Measurements from ENCODE around the gene ENAM.

Gene ENAM, protein sequence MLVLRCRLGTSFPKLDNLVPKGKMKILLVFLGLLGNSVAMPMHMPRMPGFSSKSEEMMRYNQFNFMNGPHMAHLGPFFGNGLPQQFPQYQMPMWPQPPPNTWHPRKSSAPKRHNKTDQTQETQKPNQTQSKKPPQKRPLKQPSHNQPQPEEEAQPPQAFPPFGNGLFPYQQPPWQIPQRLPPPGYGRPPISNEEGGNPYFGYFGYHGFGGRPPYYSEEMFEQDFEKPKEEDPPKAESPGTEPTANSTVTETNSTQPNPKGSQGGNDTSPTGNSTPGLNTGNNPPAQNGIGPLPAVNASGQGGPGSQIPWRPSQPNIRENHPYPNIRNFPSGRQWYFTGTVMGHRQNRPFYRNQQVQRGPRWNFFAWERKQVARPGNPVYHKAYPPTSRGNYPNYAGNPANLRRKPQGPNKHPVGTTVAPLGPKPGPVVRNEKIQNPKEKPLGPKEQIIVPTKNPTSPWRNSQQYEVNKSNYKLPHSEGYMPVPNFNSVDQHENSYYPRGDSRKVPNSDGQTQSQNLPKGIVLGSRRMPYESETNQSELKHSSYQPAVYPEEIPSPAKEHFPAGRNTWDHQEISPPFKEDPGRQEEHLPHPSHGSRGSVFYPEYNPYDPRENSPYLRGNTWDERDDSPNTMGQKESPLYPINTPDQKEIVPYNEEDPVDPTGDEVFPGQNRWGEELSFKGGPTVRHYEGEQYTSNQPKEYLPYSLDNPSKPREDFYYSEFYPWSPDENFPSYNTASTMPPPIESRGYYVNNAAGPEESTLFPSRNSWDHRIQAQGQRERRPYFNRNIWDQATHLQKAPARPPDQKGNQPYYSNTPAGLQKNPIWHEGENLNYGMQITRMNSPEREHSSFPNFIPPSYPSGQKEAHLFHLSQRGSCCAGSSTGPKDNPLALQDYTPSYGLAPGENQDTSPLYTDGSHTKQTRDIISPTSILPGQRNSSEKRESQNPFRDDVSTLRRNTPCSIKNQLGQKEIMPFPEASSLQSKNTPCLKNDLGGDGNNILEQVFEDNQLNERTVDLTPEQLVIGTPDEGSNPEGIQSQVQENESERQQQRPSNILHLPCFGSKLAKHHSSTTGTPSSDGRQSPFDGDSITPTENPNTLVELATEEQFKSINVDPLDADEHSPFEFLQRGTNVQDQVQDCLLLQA

GRCh38 chr4:70628444-70628843 is at the start of gene ENAM:
Gene ENAM, plus strand, starts transcription at chr4:70628744. Its CDS starts 757 bp downstream, at chr4:70629501.
- in situ Hi-C loops (cut with HindIII; ENCODE audit: low pct_ligation_motif_present, low pct_unique_long_range_greater_than_20kb, low sequenced_read_pairs), result no loop called here
- no peak for DNase-seq

- no peak for DNase-seq
- in situ Hi-C loops (cut with HindIII; ENCODE audit: low pct_ligation_motif_present, low pct_unique_long_range_greater_than_20kb, low sequenced_read_pairs), result no loop called here
Measured at GRCh38 chr4:70581980-70582379, 46.6 kb upstream of the ENAM start.

DNA sequence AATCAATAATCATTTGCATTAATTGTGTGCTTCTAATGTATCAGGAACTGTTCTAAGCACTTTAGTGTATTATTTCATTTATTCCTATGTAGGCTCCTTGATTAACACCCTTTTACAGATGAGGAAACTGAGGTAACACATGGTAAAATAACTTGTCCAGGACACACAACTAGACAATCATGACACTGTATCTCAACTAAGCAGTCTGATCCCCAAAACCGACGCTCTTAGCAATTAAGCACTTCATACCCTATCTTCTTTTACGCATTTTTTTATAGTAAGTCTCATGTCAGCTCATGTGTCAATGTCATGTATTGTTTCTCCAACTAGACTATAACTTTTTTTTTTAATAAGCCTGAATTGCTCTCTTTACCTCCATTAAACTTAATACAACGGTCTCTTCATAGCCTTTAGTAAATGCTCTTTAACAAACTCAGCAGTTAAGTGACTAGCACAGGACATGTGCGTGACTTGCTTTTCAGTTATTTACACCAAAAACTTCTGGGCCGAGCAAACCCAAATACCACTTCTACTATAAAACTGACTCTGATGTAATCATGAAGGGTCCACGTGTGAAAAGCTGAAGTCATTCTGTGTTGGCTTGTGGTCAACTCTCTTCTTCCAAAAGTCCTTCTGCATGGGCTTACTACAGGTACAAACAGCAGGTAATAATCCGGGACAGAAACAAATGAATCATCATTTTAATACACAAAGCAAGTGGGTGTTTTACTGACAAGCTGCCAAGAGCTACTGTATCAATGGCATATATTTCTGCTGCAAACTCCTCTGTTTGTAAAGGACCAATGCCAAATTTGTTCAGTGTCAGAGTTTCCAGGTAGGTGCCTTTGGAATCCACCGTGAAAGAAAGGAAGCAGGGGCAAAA is 44.4 kb upstream of the ENAM start:
- in situ Hi-C loops (cut with HindIII; ENCODE audit: low pct_ligation_motif_present, low pct_unique_long_range_greater_than_20kb, low sequenced_read_pairs), result no loop called here
- DNase-seq, result no peak

- in situ Hi-C loops (cut with HindIII; ENCODE audit: low pct_ligation_motif_present, low pct_unique_long_range_greater_than_20kb, low sequenced_read_pairs), result no loop called here
- DNase-seq, result no peak
Measured at GRCh38 chr4:70586841-70587240, 41.7 kb upstream of the ENAM start.

- in situ Hi-C loops (cut with HindIII; ENCODE audit: low pct_ligation_motif_present, low pct_unique_long_range_greater_than_20kb, low sequenced_read_pairs), result no loop called here
- no peak for DNase-seq
Measured at GRCh38 chr4:70589785-70590184, 38.8 kb upstream of the ENAM start.

DNA sequence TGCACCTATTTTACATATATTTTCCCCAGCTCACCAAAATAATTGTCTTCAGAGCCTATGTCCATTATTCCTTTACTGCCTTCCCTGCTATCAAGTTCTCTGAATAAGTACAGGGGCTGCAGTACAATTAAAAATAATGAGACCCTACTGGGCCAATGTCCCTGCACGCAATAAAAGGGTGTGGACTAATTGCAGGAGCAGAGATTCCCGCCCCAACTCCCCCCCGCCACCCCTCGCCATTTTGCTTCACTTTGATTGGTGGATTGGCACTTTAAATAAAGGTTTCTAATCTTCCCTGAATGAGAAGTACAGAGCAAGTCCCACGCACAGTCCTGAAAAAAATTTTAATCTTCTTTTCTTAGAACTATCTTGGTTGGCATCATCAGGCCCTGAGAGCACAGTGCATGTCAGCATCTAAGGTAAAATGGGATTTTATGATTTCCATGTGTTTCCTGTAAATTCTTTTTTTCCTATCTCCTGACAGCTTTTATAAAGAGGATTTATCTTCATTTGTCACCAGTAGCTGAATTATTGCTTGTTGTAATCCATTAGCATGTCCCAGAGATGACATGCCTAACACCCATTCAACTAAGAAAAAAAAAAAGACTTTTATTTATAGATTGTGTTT is 36.5 kb upstream of the ENAM start, which contains the start of gene AMBN:
TSS of gene AMBN (plus strand) at position 302 of the 628 bp plus-strand sequence. CDS start at position 405, 103 bp downstream.
- DNase-seq, result no peak
- in situ Hi-C loops (cut with HindIII; ENCODE audit: low pct_ligation_motif_present, low pct_unique_long_range_greater_than_20kb, low sequenced_read_pairs), result no loop called here

- no peak for DNase-seq
- in situ Hi-C loops (cut with HindIII; ENCODE audit: low pct_ligation_motif_present, low pct_unique_long_range_greater_than_20kb, low sequenced_read_pairs), result no loop called here
Measured at GRCh38 chr4:70594196-70594595, 34.3 kb upstream of the ENAM start.

- in situ Hi-C loops (cut with HindIII; ENCODE audit: low pct_ligation_motif_present, low pct_unique_long_range_greater_than_20kb, low sequenced_read_pairs), result no loop called here
- DNase-seq, result no peak
Measured at GRCh38 chr4:70600305-70600704, 28.2 kb upstream of the ENAM start.

DNA sequence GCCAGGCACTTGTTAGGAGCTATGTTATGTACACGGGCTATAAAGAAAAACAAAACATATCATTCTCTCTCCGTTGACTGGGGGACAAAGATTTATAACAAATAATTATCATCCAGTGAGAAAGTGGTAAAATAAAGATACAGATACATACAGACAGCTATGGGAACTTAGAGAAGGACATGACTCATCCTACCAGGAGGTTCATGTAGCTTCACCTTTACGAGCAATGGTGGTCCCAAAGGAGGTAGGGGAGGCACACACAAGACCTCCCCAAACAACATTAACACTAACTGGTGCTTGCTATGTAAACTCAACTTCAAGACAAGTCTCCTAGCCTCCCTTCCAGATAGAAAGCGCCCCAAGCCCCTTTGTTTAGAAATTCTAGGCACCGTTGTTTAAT is 27.6 kb upstream of the ENAM start:
- in situ Hi-C loops (cut with HindIII; ENCODE audit: low pct_ligation_motif_present, low pct_unique_long_range_greater_than_20kb, low sequenced_read_pairs), result no loop called here
- no peak for DNase-seq

DNA sequence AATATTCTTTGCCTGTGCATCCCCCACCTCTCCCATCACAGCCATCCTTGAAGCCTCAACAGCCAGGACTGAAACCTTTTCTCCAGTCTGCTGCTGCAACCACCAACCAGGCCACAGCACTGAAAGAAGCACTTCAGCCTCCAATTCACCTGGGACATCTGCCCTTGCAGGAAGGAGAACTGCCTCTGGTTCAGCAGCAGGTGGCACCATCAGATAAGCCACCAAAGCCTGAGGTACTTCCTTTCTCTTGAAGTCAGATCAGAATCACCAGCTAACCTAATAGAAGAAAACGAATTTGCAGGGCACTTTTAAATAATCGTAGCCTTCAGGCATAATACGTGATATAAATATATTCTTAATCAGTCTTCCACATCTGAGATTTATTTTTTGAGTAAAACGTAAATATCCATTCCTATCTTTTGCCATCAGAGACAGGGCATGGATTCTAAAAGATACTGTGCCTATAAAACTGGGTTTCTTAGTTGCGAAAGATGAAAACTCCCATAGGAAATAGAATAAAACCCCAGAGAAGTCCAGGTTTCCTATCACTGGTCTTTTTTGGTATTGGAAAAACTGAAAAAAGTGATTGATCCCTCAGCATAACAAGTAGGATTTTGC is 27.0 kb upstream of the ENAM start:
- in situ Hi-C loops (cut with HindIII; ENCODE audit: low pct_ligation_motif_present, low pct_unique_long_range_greater_than_20kb, low sequenced_read_pairs), result no loop called here
- DNase-seq, result peak; percentile 79

DNA sequence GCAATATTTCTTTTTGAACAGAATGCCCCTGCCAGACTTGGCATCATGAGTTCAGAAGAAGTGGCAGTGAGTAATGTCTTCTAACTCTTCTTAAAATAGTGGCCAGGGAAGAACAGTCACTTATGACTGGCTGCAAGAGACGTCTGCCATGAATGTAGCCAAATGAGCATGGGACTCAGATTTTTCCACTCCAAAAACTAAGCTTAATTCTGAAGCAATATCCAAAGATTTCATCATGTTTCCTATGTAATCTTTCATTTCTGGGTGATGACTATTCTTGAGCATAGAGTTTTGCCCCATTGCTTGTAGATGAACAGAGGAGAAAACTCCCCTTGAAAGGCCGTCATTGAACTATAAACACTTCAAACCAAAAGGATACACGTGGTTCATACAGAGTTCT is 24.7 kb upstream of the ENAM start:
- DNase-seq, result no peak
- in situ Hi-C loops (cut with HindIII; ENCODE audit: low pct_ligation_motif_present, low pct_unique_long_range_greater_than_20kb, low sequenced_read_pairs), result no loop called here

- in situ Hi-C loops (cut with HindIII; ENCODE audit: low pct_ligation_motif_present, low pct_unique_long_range_greater_than_20kb, low sequenced_read_pairs), result no loop called here
- no peak for DNase-seq
Measured at GRCh38 chr4:70606459-70606858, 22.1 kb upstream of the ENAM start.

DNA sequence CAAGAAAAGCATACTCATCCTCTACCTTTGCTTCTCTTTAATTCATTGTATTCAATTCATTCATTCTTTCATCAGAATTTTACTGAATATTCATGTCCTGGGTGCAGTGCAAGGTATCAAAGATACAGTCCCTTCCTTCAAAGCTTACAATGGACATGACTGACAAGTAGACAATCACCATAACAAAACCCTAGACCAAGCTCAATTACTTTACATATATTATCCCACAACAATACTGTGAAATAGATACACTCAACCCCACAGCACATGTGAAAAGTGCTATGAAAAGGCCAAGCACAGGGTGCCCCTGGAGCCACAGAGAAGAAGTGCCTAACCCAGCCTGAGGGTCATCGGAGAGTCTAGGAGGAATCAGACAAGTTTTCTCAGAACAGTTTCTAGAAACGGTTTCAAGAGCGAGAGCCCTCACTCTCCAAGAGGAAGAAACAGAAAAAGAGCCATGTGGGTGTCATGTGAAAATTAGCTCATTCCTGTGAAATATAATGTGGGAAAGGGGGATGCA is 21.1 kb upstream of the ENAM start:
- DNase-seq, result no peak
- in situ Hi-C loops (cut with HindIII; ENCODE audit: low pct_ligation_motif_present, low pct_unique_long_range_greater_than_20kb, low sequenced_read_pairs), result no loop called here

- in situ Hi-C loops (cut with HindIII; ENCODE audit: low pct_ligation_motif_present, low pct_unique_long_range_greater_than_20kb, low sequenced_read_pairs), result no loop called here
- no peak for DNase-seq
Measured at GRCh38 chr4:70608324-70608723, 20.2 kb upstream of the ENAM start.

GRCh38 chr4:70613306-70614183 is 15.0 kb upstream of the ENAM start:
- DNase-seq, result no peak
- in situ Hi-C loops (cut with HindIII; ENCODE audit: low pct_ligation_motif_present, low pct_unique_long_range_greater_than_20kb, low sequenced_read_pairs), result no loop called here

GRCh38 chr4:70614184-70614555 is 14.4 kb upstream of the ENAM start:
- no peak for DNase-seq
- in situ Hi-C loops (cut with HindIII; ENCODE audit: low pct_ligation_motif_present, low pct_unique_long_range_greater_than_20kb, low sequenced_read_pairs), result no loop called here
